GM18858 (cell line): ENCODE measurements around the gene OAS3.
"Not testable (repeated sequence)": the region's sequence is repeated elsewhere in the genome, so short reads cannot be mapped to it uniquely, and the experiment has no call there.

Source experiments
- ATAC-seq: cut with Tn5 transposase; IDR thresholded peaks from one replicate; pipeline ENCODE4 v1.9.1; 2021; ENCODE audit not compliant: unreplicated experiment

Gene OAS3

DNA sequence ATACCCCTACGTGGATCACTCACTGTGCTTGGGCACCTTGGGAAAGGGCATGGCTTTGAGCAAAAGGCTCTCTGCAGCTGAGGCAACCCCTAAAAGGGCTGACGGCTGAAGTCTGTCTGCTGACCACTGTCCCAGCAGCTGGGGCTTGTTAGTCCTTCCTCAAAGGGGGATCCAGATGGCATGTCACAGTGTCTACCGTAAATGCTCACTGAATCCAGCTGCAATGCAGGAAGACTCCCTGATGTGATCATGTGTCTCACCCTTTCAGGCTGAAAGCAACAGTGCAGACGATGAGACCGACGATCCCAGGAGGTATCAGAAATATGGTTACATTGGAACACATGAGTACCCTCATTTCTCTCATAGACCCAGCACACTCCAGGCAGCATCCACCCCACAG, 19.2 kb upstream of the OAS3 start:
- no peak for ATAC-seq

DNA sequence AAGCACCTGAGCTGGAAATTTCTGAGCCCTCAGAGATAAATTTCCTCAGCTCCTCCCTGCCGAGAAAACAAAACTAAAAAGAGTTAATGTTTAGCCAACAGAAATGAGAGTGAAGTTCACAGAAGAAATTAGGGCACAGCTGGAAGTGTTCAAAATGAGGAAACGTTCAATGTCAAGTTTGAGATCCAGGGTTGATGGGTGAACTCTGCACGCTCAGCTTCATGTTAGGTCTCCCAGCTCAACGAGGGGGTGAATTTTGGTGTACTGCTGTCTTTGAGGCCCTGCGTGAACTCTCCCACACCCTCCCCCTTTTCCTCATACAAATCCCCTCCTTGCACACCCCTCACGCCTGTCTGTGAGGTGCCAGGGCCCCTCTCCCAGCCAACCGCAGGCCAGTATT, 13.3 kb upstream of the OAS3 start:
- ATAC-seq = no peak

DNA sequence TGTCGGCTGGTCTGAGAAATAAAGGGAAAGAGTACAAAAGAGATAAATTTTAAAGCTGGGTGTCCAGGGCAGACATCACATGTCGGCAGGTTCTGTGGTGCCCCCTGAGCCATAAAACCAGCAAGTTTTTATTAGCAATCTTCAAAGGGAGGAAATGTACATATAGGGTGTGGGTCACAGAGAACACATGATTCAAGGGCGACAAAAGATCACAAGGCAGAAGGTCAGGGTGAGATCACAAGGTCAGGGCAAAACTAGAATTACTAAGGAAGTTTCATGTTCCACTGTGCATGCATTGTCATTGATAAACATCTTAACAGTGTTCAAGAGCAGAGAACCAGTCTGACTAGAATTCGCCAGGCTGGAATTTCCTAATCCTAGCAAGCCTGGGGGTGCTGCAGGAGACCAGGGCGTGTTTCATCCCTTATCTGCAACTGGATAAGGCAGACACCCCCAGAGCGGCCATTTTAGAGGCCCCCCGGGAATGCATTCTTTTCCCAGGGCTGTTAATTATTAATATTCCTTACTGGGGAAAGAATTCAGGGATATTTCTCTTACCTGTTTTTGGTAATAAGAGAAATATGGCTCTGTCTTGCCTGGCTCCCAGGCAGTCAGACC, 11.7 kb upstream of the OAS3 start:
- ATAC-seq = not testable (repeated sequence)

DNA sequence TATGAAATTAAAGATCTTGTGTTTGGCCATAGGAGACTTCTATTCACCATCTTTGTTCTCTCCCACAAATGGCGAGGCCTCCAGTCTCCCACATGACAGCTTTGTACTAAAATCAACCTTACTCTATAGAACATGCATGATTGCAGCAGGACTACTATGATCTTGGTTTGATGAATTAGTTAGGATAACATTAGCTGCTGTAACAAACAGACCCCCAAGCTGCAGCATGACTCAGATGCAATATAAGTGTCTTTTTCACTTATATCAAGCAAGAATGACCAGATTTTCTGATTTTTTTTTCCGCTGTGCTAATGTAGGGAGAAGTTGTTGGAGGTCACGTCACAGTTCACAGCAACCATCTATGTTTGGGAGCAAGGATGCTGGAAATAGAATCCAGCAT, 10.8 kb upstream of the OAS3 start:
- no peak for ATAC-seq

DNA sequence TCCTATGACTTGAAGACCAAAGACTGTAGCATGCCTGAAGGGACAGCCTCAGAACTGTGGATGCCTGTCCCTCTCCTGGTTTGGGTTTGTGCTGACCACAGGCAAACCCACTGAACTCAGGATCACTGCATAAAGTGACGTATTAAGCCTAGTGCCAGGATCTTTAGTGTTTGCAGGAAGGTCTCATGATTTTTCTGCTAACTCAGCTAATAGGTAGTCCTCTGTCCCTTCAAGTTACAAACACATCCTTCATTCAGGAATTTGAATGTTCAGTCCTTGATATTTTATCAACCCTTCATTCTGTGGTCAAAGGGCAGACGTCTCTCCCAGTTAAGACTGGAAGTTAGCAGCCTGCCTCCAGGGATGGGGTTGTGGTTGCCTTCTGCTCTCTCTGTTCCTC, 10.3 kb upstream of the OAS3 start:
- no peak for ATAC-seq

DNA sequence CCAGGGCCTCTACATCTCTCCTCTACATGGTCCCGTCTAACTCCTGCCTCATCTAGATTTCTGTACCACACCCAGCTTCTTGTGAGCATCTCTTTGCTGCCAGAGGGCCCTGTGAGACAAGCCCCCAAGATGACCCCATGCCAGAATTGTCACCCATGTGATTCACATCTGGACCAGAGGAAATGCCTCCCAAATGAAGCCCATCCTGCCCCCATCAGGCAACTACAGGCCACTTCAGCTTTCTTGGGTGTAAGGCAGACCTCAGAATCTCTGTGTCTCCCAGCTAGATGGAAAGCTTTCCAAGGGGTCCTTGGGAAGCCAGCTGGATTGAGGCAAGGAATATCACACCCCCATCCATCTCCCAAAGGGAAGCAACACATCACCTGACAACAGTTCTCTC, 9.3 kb upstream of the OAS3 start:
- ATAC-seq = no peak

DNA sequence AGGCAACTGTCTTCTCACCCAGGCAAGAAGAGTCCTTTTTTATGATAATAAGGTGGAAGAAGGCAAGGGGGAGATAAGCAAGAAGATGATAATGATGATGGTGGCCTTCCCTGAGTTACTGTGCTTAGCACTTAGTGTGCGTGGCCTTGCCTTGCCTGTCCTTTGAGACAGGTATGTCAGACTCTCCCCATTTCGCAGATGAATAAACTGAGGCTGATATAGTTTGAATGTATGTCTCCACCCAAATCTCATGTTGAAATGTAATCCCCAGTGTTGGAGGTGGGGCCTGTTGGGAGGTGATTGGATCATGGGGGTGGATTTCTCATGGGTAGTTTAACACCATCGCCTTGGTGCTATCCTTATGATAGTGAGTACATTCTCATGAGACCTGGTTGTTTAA, 8.6 kb upstream of the OAS3 start:
- no peak for ATAC-seq

DNA sequence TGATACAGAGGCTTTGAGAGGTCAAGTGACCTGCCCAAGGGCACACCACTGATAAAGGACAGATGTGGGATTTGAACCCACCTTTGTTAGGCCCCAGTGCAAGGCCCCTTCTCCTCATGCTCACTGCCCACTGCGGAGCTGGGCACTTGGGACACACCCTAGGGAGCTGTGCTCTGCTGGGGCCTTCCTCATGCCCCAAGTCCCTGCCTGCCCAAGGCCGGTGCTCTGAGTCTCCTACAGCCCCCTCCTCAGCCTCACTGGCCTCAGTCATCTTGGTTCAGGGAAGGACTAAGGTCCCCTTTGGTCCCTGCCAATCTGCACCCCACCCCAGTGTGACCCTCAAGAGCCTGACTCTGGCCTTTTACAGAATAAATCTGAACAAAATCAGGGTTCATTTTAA, 7.9 kb upstream of the OAS3 start:
- no peak for ATAC-seq

DNA sequence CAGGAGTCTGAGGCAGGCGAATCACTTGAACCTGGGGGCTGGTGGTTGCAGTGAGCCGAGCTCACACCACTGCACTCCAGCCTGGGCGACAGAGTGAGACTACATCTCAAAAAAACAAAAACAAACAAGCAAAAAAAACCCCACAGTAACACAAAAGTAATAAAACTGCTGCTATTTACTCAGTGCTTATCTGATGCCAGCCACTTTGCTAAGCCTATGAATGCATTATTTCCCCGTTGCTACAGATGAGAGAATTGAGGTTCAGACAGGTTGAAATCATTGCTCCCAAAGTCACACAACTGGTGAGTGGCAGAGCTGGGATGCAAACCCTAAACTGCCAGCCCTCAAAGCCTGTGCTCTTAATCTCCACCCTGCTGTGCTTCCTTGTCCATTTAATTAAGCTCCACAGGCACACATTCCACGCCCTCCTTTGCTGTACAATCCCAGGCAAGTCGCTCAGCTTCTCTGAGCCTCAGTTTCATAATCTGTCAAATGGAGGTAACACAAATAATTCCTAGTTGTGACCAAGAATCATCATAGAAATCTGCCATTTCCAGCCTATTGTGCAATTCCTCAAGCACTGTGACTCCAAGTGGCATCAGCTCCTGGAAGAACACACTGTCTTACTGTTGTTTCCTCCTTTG, 5.7 kb upstream of the OAS3 start:
- ATAC-seq = no peak

DNA sequence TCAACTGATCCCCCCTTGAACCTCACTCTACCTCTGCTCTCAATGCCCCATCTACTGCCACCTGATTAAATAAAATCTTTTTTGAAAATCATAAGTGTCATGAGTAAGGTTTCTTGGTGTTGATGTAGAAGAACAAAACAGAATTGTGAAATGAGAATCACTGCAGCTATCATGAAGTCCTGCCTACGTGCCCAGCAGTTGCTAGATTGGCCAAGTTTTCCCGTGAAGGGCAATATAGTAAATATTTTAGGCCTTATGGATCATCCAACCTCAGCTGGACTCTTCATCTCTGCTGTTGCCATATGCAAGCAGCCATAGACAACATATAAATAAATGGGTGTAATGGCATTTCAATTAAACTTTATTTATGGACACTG, 5.2 kb upstream of the OAS3 start:
- ATAC-seq = no peak

DNA sequence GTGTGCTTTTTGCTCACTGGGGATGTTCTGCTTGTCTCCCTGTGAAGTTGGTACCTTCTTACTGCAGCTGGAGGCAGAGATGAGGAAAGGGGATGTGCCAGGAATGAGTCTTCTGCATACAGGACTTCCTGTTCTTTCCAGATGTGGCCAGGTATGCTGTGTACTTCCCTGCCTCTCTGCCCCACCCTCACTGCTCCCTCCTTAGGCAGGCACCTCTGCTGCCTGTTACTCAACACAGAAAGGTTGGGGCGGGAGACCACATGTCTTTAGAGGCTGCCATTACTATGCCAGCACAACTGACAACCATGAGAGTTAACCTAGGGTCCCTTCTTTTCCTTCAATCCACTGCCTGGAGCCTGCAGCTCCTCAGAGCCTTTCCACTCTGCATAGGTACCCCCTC, 2.0 kb upstream of the OAS3 start:
- no peak for ATAC-seq

DNA sequence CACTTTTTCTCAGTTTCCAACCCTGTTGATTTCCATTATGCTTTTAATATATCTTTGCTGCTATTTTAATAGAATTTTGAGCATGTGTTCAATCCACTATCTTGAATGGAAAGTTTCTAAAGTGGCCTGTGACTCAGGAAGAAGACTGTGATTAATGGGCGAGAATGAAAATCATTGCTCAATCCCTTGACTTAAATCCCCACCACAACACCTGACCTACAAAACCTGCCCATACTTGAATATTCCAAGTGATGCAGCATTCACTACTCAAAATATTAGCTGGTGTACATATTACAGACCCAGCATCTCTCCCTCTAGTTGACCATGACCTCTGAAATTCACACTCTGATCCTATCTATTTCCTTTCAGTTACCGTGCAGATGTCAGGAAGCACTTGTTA, 1.3 kb upstream of the OAS3 start:
- no peak for ATAC-seq

DNA sequence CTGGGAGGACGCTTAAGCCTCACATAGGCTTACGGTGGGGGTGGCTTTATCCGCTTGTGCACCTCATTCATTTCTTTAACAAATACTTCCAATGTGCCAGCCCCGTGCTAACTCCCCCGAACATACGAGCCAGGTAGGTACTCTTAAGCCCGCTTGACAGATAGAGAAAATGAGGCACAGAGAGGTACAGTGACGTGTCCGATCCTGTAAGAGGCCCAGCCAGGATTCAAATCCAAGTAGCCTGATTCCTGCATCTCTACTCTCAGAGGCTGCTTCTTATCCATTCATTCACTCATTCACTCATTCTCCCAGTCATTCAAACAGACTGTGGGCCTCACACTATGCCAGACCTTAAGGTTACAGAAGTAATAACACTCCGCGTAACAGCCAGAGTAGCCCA, 477 bp downstream of the OAS3 start:
- no peak for ATAC-seq

DNA sequence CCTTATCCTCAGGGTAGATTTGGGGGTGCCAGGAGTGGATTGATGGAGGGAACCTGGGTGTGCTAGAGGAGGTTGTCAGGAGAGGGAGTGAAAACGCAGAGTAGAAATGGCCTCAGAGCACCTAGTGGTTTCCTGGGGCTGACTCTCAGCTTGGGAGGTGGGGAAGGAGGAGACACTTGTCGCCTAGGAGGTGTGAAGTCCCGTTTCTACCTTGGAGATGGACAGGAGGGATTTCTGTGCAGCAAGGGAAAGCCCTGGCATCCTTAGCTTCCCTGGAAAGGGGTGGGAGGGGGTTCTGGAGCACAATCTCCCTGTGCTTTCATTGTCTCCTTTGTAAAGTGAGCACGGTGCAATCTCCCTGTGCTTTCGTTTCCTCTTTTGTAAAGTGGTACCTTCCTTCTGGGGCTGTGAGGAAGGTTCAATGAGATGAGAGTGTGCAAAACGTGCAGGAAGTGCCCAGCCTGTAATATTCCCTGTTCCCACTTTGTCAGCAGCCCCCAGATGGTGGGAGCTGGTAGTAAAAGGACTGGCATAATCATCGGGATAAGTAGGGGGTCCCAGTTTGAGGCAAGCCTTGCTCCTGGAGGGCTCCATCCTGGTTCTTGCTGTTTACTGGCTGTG, 1.6 kb downstream of the OAS3 start:
- ATAC-seq = no peak

DNA sequence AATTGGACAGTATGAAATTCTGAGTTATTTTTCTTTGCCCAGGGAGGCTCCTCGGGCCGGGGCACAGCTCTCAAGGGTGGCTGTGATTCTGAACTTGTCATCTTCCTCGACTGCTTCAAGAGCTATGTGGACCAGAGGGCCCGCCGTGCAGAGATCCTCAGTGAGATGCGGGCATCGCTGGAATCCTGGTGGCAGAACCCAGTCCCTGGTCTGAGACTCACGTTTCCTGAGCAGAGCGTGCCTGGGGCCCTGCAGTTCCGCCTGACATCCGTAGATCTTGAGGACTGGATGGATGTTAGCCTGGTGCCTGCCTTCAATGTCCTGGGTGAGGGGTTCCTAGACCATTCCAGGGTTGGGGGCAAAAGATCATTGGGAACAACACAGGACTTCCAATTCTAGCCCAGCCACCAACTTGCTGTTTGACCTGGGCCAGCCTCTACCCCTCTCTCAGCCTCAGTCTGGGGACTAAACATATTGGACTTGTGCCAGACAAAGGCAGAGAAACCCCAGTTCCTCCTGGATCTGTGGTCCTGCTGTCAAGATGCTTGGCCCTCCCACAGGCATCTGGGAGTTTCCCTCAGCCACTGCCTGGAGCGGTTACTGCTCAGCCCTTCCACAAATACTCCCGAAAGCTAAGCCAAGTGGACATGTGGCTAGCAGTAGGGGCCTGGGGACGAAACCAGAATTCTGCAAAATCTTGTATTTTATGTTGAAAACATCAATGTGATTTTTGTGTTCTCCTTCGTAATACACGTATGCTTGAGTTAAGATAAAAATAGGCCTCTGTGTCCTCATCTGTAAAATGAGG, 3.5 kb downstream of the OAS3 start:
- no peak for ATAC-seq

DNA sequence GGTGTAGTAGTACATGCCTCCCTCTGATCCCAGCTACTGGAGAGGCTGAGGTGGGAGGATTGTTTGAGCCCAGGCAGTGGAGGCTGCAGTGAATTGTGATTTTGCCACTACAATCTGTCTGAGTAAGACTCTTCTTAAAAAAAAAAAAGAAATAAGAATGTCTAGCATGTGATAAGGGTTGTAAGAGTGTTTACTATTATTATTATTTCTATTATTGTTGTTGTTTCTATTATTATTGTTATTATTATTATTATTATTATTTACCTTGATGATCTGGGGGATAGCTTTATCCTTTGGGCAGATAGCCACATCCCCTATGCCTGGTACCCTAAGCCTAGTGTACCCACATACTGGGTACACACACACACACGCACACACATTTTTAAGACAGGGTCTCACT, 4.3 kb downstream of the OAS3 start:
- no peak for ATAC-seq

DNA sequence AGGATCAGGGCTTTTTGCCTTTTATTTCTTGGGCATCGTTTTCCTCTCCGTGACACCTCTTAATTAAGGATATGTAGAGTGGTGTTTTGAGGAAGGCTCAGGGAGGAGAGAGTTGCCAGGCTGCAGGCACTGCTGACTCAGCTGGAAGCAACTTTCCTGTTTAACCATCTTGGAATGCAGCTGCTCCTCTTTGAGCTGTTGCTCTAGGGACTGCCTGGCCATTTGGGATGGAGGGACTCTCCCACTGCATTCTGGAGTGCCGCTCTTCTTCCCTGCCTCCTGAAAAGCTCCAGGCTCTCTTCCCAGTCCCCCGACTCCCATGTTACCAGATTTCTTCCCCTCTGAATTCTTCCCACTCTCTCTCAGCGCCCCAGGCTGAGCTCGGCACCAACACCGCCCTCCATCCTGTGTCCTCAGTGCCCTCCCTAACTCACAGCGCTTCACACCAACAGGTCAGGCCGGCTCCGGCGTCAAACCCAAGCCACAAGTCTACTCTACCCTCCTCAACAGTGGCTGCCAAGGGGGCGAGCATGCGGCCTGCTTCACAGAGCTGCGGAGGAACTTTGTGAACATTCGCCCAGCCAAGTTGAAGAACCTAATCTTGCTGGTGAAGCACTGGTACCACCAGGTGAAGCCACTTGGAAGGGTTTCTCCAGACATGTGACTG, 5.9 kb downstream of the OAS3 start:
- ATAC-seq = no peak

DNA sequence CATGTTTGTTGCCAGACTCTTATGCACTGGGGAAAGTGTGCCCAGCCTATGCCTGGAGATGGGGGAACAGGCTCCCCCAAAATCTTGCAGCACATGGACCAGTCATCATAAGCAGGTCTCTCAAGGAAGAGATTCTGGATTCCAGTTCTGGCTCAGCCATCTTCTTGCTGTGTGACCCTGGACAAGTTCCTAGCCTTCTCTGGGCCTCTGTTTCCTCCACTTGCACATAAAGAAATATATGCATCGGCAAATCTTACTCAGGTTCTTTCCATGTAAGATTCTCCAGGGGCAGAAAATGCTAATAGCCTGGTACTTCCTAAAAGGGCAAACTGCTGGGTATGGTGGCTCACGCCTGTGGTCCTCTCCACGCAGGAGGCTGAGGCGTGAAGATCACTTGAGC, 7.2 kb downstream of the OAS3 start:
- no peak for ATAC-seq

DNA sequence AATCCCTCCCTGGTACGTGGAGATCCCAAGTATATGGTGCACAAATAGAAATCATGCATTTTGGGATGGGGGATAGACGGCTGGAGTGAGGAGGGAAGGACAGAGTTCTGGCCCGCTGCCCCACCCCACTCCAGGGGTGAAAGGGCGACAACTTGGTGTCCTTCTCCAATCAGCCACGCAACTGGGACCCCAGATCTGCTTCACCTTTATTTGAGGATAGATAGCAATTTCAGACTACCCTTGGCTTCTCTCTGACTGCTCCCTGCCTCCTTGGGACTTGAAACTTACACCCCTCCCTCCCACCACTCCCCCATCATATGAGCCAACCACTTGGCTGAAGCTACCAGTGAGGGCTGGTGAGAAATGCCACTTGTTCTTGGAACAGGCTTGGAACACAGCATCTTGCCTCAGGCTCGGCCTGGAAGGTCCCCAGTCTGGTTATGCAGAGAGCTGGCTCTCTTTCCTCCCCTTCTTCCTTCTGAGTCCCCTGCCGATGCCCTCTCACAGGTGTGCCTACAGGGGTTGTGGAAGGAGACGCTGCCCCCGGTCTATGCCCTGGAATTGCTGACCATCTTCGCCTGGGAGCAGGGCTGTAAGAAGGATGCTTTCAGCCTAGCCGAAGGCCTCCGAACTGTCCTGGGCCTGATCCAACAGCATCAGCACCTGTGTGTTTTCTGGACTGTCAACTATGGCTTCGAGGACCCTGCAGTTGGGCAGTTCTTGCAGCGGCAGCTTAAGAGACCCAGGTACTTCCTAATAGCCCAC, 8.1 kb downstream of the OAS3 start:
- no peak for ATAC-seq

DNA sequence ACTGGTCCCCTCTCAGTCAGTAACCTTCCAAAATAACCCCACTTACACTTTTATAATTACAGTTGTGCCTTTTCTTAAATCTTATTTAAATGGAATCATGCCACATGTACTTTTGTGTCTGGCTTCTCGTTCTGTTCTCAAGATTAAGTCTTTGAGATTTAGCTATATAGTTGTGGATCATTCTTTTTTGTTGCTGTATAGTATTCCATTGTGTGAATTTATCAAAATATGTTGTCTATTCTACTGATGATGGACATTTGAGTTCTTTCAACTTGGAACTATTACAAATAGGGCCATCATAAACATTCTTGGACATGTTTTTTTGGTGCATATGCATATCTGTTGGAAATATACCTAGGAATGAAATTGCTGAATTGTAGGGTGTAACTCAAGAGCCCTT, 9.0 kb downstream of the OAS3 start:
- no peak for ATAC-seq

DNA sequence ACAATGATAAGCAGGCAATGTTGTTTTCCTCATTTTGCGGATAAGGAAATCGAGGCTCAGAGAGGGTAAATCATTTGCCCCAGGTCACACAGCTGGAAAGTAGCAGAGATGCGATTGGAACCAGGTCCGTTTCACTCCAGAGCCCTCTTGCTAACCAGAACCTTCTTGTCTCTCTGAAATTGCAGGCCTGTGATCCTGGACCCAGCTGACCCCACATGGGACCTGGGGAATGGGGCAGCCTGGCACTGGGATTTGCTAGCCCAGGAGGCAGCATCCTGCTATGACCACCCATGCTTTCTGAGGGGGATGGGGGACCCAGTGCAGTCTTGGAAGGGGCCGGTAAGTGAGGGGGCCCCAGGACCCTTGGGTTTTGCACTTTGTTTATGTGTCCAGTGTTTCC, 9.5 kb downstream of the OAS3 start:
- ATAC-seq = no peak
